Stomach (tissue), 9 donors: ENCODE data around the gene SERTAD2. TPM values are rescaled to one million over a fixed set of nuclear protein-coding genes. Genes with fewer than 3 reads are reported as not detected.

Experiments
- DNase-seq, 2 donors: peaks; one replicate each; pipeline versions ENCODE4 v3.0.0 to v3.0.0-alpha.2; 2013 to 2019
- H3K27ac ChIP-seq, 5 donors: fragments of 200-600 bp in 4 of 5; sonication (generic) in 4 of 5; one replicate each; pipeline ENCODE4 v1.5.1; 2013 to 2019; ENCODE audit warnings: mild to moderate bottlenecking in 1 of 5, moderate library complexity in 1 of 5
- H3K27me3 ChIP-seq, 3 donors: fragments of 200-600 bp; sonication (generic); one replicate each; pipeline ENCODE4 v1.5.1; 2017 to 2019; ENCODE audit warnings: mixed run types in 1 of 3
- H3K36me3 ChIP-seq, 4 donors: fragments of 200-600 bp; sonication (generic); 1 replicate in 3 of 4; 2 replicates in 1 of 4; pipeline ENCODE4 v1.5.1; 2016 to 2019
- H3K4me1 ChIP-seq, 4 donors: fragments of 200-600 bp; sonication (generic); one replicate each; pipeline ENCODE4 v1.5.1; 2016 to 2019
- H3K4me3 ChIP-seq, 4 donors: fragments of 200-600 bp; sonication (generic) in 3 of 4; one replicate each; pipeline ENCODE4 v1.5.1; 2016 to 2019; ENCODE audit warnings: mild to moderate bottlenecking in 1 of 4
- H3K9me3 ChIP-seq, 4 donors: fragments of 200-600 bp; sonication (generic); one replicate each; pipeline ENCODE4 v1.5.1; 2016 to 2019
- CTCF ChIP-seq, 7 experiments: fragments of 450-650 bp in 4 of 7; fragments of 200-600 bp in 3 of 7; sonication (generic) in 3 of 7; IDR thresholded peaks; one replicate each; pipeline ENCODE4 v1.5.1; 2016 to 2019; ENCODE audit warnings: antibody characterized with exemption in 7 of 7, control low read depth in 2 of 7, mild to moderate bottlenecking in 1 of 7
- EP300 ChIP-seq: sonication (generic); formaldehyde crosslinking; IDR thresholded peaks from one replicate; pipeline ENCODE4 v1.6.1; 2017; ENCODE audit warnings: antibody characterized with exemption
- POLR2A ChIP-seq, 4 donors: fragments of 450-650 bp; IDR thresholded peaks; one replicate each; pipeline ENCODE4 v1.6.1; 2016; ENCODE audit warnings: antibody characterized with exemption in 4 of 4, control low read depth in 2 of 4, mild to moderate bottlenecking in 1 of 4, moderate library complexity in 1 of 4
- POLR2AphosphoS5 ChIP-seq, 3 donors: sonication (generic); formaldehyde crosslinking; IDR thresholded peaks; one replicate each; pipeline ENCODE4 v1.6.1; 2016; ENCODE audit warnings: antibody characterized with exemption in 3 of 3
- WGBS, 5 donors: extraction: QIAGEN DNeasy Blood & Tissue Kit in 3 of 5; methylation state at CpG; one replicate each; pipeline versions ENCODE4 v1.1.5 to v1.1.7; 2013 to 2018; 5-methylcytosine and 5-hydroxymethylcytosine counted together
- intact Hi-C: fragments of 100-400 bp; cut with DNase I; formaldehyde crosslinking; loops from one replicate; pipeline ENCODE4 v1.15.1; 2023; ENCODE audit warnings: low total_unique reads
- polyA plus RNA-seq, 3 donors: library from polyadenylated mRNA; stranded (reverse); fragments of 200-250 nt; gene quantifications; one replicate each; pipeline ENCODE4 v1.2.3, GENCODE V29; 2013
- total RNA-seq, 5 donors: library from RNA; depleted of rRNA; stranded (reverse); fragments of >200 nt; gene quantifications; one replicate each; pipeline versions ENCODE4 v1.1.0 to v1.2.3, GENCODE V29; 2014 to 2016
- donor health status: healthy with polysubstance abuse.
- donor health status: Bipolar disorder and iron deficiency.
- donor health status: healthy.

SERTAD2 gene
- total and polyA plus RNA-seq, 8 donors, result 2.0 to 11.9 (median 6.4) TPM

GRCh38 chr2:64601034-64601754, 52.5 kb downstream of the SERTAD2 start:
- no peaks in the 10 kb centered on the region for H3K27me3 ChIP-seq
- no peak overlapping the region for H3K4me3 ChIP-seq
- no peaks in the 10 kb centered on the region for H3K9me3 ChIP-seq
- no peaks in the 10 kb centered on the region for H3K36me3 ChIP-seq
- peak in 1 of 2 donors; percentile 34 for DNase-seq
- H3K27ac ChIP-seq, result no peak overlapping the region
- peaks cover 0 to 31% (median 18%) of the 10 kb centered on the region in 4 donors for H3K4me1 ChIP-seq
- 42 to 54% (median 48%) methylated on average over 8 of the region's 8 CpGs for WGBS, 5 donors
- intact Hi-C loops, result loop anchor here (10.0 kb wide), 1 partner anchor 264 kb away; no protein-coding TSS in a partner anchor
- TF ChIP-seq EP300, result no peak
- no peak for TF ChIP-seq POLR2A (IDR thresholded peaks at IDR 0.05)
- no peak for TF ChIP-seq CTCF (IDR thresholded peaks at IDR 0.05)
- no peak for TF ChIP-seq POLR2AphosphoS5 (IDR thresholded peaks at IDR 0.05)

GRCh38 chr2:64599469-64599868, 54.2 kb downstream of the SERTAD2 start:
- peaks cover 0 to 17% (median 13%) of the 10 kb centered on the region in 4 donors for H3K4me1 ChIP-seq
- intact Hi-C loops, result no loop called here
- H3K9me3 ChIP-seq, result no peaks in the 10 kb centered on the region
- TF ChIP-seq POLR2A (IDR thresholded peaks at IDR 0.05) (no peak), POLR2AphosphoS5 (IDR thresholded peaks at IDR 0.05) (no peak), CTCF (IDR thresholded peaks at IDR 0.05) (no peak)
- H3K36me3 ChIP-seq, result no peaks in the 10 kb centered on the region
- H3K27me3 ChIP-seq, result no peaks in the 10 kb centered on the region
- no peak overlapping the region for H3K4me3 ChIP-seq
- 24 to 44% (median 41%) methylated on average over 3 of the region's 3 CpGs for WGBS, 5 donors
- no peak overlapping the region for H3K27ac ChIP-seq
- DNase-seq, result peak; percentile 65 to 69

- intact Hi-C loops, result no loop called here
- Histone ChIP-seq H3K36me3 (peaks cover 0 to 6% (median 4%) of the 10 kb centered on the region in 4 donors), H3K27me3 (no peaks in the 10 kb centered on the region), H3K9me3 (no peaks in the 10 kb centered on the region), H3K4me1 (peaks cover 0 to 17% (median 13%) of the 10 kb centered on the region in 4 donors), H3K4me3 (no peak overlapping the region), H3K27ac (no peak overlapping the region)
- no peak for DNase-seq
- TF ChIP-seq EP300, result no peak
- 90 to 97% (median 96%) methylated on average over 6 of the region's 6 CpGs for WGBS, 5 donors
These were observed 55.5 kb downstream of the SERTAD2 start for GRCh38 chr2:64598226-64598625.

- Histone ChIP-seq H3K9me3 (no peaks in the 10 kb centered on the region), H3K4me1 (peaks cover 0 to 8% (median 4%) of the 10 kb centered on the region in 4 donors), H3K27ac (no peak overlapping the region), H3K4me3 (no peak overlapping the region), H3K27me3 (no peaks in the 10 kb centered on the region), H3K36me3 (peaks cover 0 to 32% (median 29%) of the 10 kb centered on the region in 4 donors)
- DNase-seq, result peak in 1 of 2 donors; percentile 70
- TF ChIP-seq POLR2A (IDR thresholded peaks at IDR 0.05) (no peak), CTCF (IDR thresholded peaks at IDR 0.05) (peak in 1 of 7 experiments; percentile 21), EP300 (no peak), POLR2AphosphoS5 (IDR thresholded peaks at IDR 0.05) (no peak)
- intact Hi-C loops, result no loop called here
- WGBS, 5 donors, result 33 to 47% (median 39%) methylated on average over 4 of the region's 4 CpGs
These were observed 58.1 kb downstream of the SERTAD2 start for GRCh38 chr2:64595397-64596176.
